Measurements from ENCODE around the gene CD83.

Gene CD83

DNA sequence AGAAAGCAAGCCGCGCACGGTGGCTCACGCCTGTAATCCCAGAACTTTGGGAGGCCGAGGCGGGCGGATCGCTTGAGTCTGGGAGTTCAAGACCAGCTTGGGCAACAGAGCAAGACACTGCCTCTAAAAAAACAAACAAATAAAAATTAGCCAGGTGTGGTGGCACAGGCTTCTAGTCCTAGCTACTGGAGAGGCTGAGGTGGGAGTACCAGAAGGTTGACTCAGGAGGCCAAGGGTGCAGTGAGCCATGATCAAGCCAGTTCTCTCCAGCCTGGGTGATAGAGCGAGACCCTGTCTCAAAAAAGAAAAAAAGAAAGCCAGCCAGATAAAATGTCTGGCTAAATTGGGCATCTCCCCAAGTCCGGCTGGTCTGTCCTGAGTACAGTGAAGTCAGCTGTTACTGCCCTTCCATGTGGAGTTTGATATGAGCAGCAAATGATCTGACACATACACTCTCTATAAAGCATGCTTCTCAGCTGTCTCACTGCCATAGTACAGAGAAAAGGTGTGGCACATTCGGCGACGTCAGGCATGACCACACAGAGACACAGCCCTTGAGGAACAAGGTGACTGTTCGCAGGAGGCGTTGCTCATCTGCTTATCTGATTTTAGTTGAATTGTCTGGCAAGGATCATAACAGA lies 13.0 kb downstream of the CD83 start:
- no peak overlapping the region for H3K27ac ChIP-seq
- no peak overlapping the region for H3K4me3 ChIP-seq (ENCODE audit: low read depth in 1 of 2, low read length in 1 of 2)
- H3K27me3 ChIP-seq = no peaks in the 10 kb centered on the region
- H3K4me1 ChIP-seq (ENCODE audit: control insufficient read depth in 1 of 2, insufficient read depth in 1 of 2, low read depth in 1 of 2, low read length in 1 of 2) = peaks cover 4 to 14% of the 10 kb centered on the region in 2 experiments
- no peaks in the 10 kb centered on the region for H3K9me3 ChIP-seq
- no peaks in the 10 kb centered on the region for H3K36me3 ChIP-seq
- TF ChIP-seq, protein P1, sequence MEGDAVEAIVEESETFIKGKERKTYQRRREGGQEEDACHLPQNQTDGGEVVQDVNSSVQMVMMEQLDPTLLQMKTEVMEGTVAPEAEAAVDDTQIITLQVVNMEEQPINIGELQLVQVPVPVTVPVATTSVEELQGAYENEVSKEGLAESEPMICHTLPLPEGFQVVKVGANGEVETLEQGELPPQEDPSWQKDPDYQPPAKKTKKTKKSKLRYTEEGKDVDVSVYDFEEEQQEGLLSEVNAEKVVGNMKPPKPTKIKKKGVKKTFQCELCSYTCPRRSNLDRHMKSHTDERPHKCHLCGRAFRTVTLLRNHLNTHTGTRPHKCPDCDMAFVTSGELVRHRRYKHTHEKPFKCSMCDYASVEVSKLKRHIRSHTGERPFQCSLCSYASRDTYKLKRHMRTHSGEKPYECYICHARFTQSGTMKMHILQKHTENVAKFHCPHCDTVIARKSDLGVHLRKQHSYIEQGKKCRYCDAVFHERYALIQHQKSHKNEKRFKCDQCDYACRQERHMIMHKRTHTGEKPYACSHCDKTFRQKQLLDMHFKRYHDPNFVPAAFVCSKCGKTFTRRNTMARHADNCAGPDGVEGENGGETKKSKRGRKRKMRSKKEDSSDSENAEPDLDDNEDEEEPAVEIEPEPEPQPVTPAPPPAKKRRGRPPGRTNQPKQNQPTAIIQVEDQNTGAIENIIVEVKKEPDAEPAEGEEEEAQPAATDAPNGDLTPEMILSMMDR (IDR thresholded peaks at IDR 0.05) = no peak

DNA sequence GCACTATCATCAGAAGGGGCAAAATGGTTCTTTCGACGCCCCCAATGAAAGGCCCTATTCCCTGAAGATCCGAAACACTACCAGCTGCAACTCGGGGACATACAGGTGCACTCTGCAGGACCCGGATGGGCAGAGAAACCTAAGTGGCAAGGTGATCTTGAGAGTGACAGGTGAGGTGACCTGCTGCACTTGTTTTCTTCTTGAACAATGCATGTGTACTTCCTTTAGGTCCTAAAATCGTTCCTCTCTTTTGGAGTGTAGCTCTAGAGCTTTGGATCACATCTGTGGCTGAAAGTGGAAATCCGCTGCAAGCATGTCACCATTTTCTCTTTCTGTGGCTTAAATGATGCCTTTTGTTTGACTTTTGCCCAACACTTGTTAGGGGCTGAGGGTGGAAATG lies 14.0 kb downstream of the CD83 start:
- no peak overlapping the region for H3K4me3 ChIP-seq (ENCODE audit: low read depth in 1 of 2, low read length in 1 of 2)
- no peaks in the 10 kb centered on the region for H3K36me3 ChIP-seq
- TF ChIP-seq, protein P1 (IDR thresholded peaks at IDR 0.05) = no peak
- H3K4me1 ChIP-seq (ENCODE audit: control insufficient read depth in 1 of 2, insufficient read depth in 1 of 2, low read depth in 1 of 2, low read length in 1 of 2) = peaks cover 14 to 24% of the 10 kb centered on the region in 2 experiments
- H3K27me3 ChIP-seq = no peaks in the 10 kb centered on the region
- H3K27ac ChIP-seq = no peak overlapping the region
- H3K9me3 ChIP-seq = no peaks in the 10 kb centered on the region

GRCh38 chr6:14132244-14132920 lies 14.8 kb downstream of the CD83 start:
- no peaks in the 10 kb centered on the region for H3K36me3 ChIP-seq
- H3K9me3 ChIP-seq = no peaks in the 10 kb centered on the region
- no peak overlapping the region for H3K27ac ChIP-seq
- H3K4me1 ChIP-seq (ENCODE audit: control insufficient read depth in 1 of 2, insufficient read depth in 1 of 2, low read depth in 1 of 2, low read length in 1 of 2) = peaks cover 14 to 28% of the 10 kb centered on the region in 2 experiments
- TF ChIP-seq, protein P1 (IDR thresholded peaks at IDR 0.05) = no peak
- no peaks in the 10 kb centered on the region for H3K27me3 ChIP-seq
- no peak overlapping the region for H3K4me3 ChIP-seq (ENCODE audit: low read depth in 1 of 2, low read length in 1 of 2)

- TF ChIP-seq, protein P1 (IDR thresholded peaks at IDR 0.05) = no peak
- Histone ChIP-seq H3K36me3 (no peaks in the 10 kb centered on the region), H3K27me3 (no peaks in the 10 kb centered on the region), H3K9me3 (no peaks in the 10 kb centered on the region), H3K4me1 (ENCODE audit: control insufficient read depth in 1 of 2, insufficient read depth in 1 of 2, low read depth in 1 of 2, low read length in 1 of 2) (peaks cover 14 to 28% of the 10 kb centered on the region in 2 experiments), H3K4me3 (ENCODE audit: low read depth in 1 of 2, low read length in 1 of 2) (no peak overlapping the region), H3K27ac (no peak overlapping the region)
Measured at GRCh38 chr6:14132921-14133275, 15.3 kb downstream of the CD83 start.

- H3K4me3 ChIP-seq (ENCODE audit: low read depth in 1 of 2, low read length in 1 of 2) = no peak overlapping the region
- peaks cover 14 to 28% of the 10 kb centered on the region in 2 experiments for H3K4me1 ChIP-seq (ENCODE audit: control insufficient read depth in 1 of 2, insufficient read depth in 1 of 2, low read depth in 1 of 2, low read length in 1 of 2)
- H3K36me3 ChIP-seq = no peaks in the 10 kb centered on the region
- H3K27me3 ChIP-seq = no peaks in the 10 kb centered on the region
- H3K27ac ChIP-seq = no peak overlapping the region
- no peaks in the 10 kb centered on the region for H3K9me3 ChIP-seq
- TF ChIP-seq, protein P1 (IDR thresholded peaks at IDR 0.05) = no peak
Measured at GRCh38 chr6:14134211-14134910, 16.8 kb downstream of the CD83 start.

Measured in neutrophil (primary cell).